Tibial nerve (tissue), 4 donors: Measurements from ENCODE around the gene ZNF609.

ENCODE experiments used
- EP300 ChIP-seq, 2 donors: sonication (generic); formaldehyde crosslinking; IDR thresholded peaks; one replicate each; pipeline ENCODE4 v1.6.1; 2017; ENCODE audit warnings: antibody characterized with exemption in 2 of 2, mild to moderate bottlenecking in 1 of 2
- POLR2A ChIP-seq, 2 donors: fragments of 450-650 bp; IDR thresholded peaks; one replicate each; pipeline ENCODE4 v1.6.1; 2017; ENCODE audit warnings: antibody characterized with exemption in 2 of 2, mild to moderate bottlenecking in 2 of 2, moderate library complexity in 2 of 2
- TF ChIP-seq, protein P1 (sequence below), 5 experiments: fragments of 200-600 bp in 3 of 5; fragments of 450-650 bp in 2 of 5; sonication (generic) in 3 of 5; IDR thresholded peaks; one replicate each; pipeline ENCODE4 v1.5.1; 2016 to 2019; ENCODE audit warnings: antibody characterized with exemption in 5 of 5, mild to moderate bottlenecking in 3 of 5, moderate library complexity in 2 of 5

- no peak for TF ChIP-seq EP300 (IDR thresholded peaks at IDR 0.05)
- no peak for TF ChIP-seq POLR2A (IDR thresholded peaks at IDR 0.05)
- TF ChIP-seq, protein P1, sequence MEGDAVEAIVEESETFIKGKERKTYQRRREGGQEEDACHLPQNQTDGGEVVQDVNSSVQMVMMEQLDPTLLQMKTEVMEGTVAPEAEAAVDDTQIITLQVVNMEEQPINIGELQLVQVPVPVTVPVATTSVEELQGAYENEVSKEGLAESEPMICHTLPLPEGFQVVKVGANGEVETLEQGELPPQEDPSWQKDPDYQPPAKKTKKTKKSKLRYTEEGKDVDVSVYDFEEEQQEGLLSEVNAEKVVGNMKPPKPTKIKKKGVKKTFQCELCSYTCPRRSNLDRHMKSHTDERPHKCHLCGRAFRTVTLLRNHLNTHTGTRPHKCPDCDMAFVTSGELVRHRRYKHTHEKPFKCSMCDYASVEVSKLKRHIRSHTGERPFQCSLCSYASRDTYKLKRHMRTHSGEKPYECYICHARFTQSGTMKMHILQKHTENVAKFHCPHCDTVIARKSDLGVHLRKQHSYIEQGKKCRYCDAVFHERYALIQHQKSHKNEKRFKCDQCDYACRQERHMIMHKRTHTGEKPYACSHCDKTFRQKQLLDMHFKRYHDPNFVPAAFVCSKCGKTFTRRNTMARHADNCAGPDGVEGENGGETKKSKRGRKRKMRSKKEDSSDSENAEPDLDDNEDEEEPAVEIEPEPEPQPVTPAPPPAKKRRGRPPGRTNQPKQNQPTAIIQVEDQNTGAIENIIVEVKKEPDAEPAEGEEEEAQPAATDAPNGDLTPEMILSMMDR (IDR thresholded peaks at IDR 0.05) = no peak
Observed at GRCh38 chr15:64503640-64504039, 43.3 kb downstream of the ZNF609 start.
